ENCODE results near the gene NEK5. TPM values are rescaled to one million over a fixed set of nuclear protein-coding genes. Genes with fewer than 3 reads are reported as not detected.
"Not testable (repeated sequence)": the region's sequence is repeated elsewhere in the genome, so short reads cannot be mapped to it uniquely, and the experiment has no call there.

Gene NEK5
- total RNA-seq, 1 experiment from 2014 or later, result 0.39 TPM

- H3K4me3 Mint-ChIP-seq (ENCODE audit: unreplicated experiment), result no peak overlapping the region
- ChIA-PET CTCF (no interaction called here), POLR2A (no interaction called here)
- Histone ChIP-seq H3K27me3 (replicated peaks; ENCODE audit: control insufficient read depth, insufficient read depth, low read length) (no peaks in the 10 kb centered on the region), H3K9me3 (no peaks in the 10 kb centered on the region), H3K36me3 (ENCODE audit: control insufficient read depth, insufficient read depth, low read length) (no peaks in the 10 kb centered on the region), H3K4me1 (peaks cover 18% of the 10 kb centered on the region), H3K4me3 (ENCODE audit: low read depth, low read length) (no peak overlapping the region)
- intact Hi-C loops (cut with micrococcal nuclease; ENCODE audit: unreplicated experiment), result no loop called here
- H3K9me3 Mint-ChIP-seq (ENCODE audit: unreplicated experiment), result peaks cover 15% of the 10 kb centered on the region
- peaks cover 11% of the 10 kb centered on the region for H3K4me1 Mint-ChIP-seq (ENCODE audit: low read depth, unreplicated experiment)
- no peaks in the 10 kb centered on the region for H3K36me3 Mint-ChIP-seq (ENCODE audit: insufficient read depth, unreplicated experiment)
- H3K27me3 Mint-ChIP-seq (ENCODE audit: insufficient read depth, unreplicated experiment), result no peaks in the 10 kb centered on the region
- H3K27ac Mint-ChIP-seq (ENCODE audit: unreplicated experiment), result peak overlapping the region; percentile 76
- TF ChIP-seq, protein P1, sequence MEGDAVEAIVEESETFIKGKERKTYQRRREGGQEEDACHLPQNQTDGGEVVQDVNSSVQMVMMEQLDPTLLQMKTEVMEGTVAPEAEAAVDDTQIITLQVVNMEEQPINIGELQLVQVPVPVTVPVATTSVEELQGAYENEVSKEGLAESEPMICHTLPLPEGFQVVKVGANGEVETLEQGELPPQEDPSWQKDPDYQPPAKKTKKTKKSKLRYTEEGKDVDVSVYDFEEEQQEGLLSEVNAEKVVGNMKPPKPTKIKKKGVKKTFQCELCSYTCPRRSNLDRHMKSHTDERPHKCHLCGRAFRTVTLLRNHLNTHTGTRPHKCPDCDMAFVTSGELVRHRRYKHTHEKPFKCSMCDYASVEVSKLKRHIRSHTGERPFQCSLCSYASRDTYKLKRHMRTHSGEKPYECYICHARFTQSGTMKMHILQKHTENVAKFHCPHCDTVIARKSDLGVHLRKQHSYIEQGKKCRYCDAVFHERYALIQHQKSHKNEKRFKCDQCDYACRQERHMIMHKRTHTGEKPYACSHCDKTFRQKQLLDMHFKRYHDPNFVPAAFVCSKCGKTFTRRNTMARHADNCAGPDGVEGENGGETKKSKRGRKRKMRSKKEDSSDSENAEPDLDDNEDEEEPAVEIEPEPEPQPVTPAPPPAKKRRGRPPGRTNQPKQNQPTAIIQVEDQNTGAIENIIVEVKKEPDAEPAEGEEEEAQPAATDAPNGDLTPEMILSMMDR (IDR thresholded peaks at IDR 0.05; ENCODE audit: insufficient read depth in 1 of 2, low read depth in 1 of 2, low read length in 1 of 2, severe bottlenecking in 1 of 2, unreplicated experiment in 1 of 2), result no peak
- peak in 1 of 2 experiments; percentile 21 for DNase-seq
- BruUV-seq (replicated peaks), result no TSS peak
Observed at GRCh38 chr13:52104624-52105023, 24.2 kb downstream of the NEK5 start.

- no peak overlapping the region for H3K27ac Mint-ChIP-seq (ENCODE audit: unreplicated experiment)
- no peak overlapping the region for H3K4me3 Mint-ChIP-seq (ENCODE audit: unreplicated experiment)
- intact Hi-C loops (cut with micrococcal nuclease; ENCODE audit: unreplicated experiment), result no loop called here
- peaks cover 8% of the 10 kb centered on the region; the same call in 1 of the 2 replicates for H3K4me1 ChIP-seq
- TF ChIP-seq, protein P1 (IDR thresholded peaks at IDR 0.05; ENCODE audit: insufficient read depth in 1 of 2, low read depth in 1 of 2, low read length in 1 of 2, severe bottlenecking in 1 of 2, unreplicated experiment in 1 of 2), result no peak
- H3K27me3 ChIP-seq (replicated peaks; ENCODE audit: control insufficient read depth, insufficient read depth, low read length), result no peaks in the 10 kb centered on the region
- no peaks in the 10 kb centered on the region for H3K27me3 Mint-ChIP-seq (ENCODE audit: insufficient read depth, unreplicated experiment)
- H3K36me3 Mint-ChIP-seq (ENCODE audit: insufficient read depth, unreplicated experiment), result no peaks in the 10 kb centered on the region
- peaks cover 10% of the 10 kb centered on the region for H3K9me3 Mint-ChIP-seq (ENCODE audit: unreplicated experiment)
- peaks cover 7% of the 10 kb centered on the region for H3K4me1 Mint-ChIP-seq (ENCODE audit: low read depth, unreplicated experiment)
- POLR2A ChIA-PET, result no interaction called here
- H3K9me3 ChIP-seq, result no peaks in the 10 kb centered on the region
- no peak overlapping the region for H3K4me3 ChIP-seq (ENCODE audit: low read depth, low read length)
- no TSS peak for BruUV-seq (replicated peaks)
- CTCF ChIA-PET, result no interaction called here
- DNase-seq, result no peak
- no peaks in the 10 kb centered on the region for H3K36me3 ChIP-seq (ENCODE audit: control insufficient read depth, insufficient read depth, low read length)
Observed at GRCh38 chr13:52103386-52103785, 25.5 kb downstream of the NEK5 start.

- H3K4me3 ChIP-seq (ENCODE audit: low read depth, low read length); H3K9me3 Mint-ChIP-seq (ENCODE audit: unreplicated experiment); H3K27me3 Mint-ChIP-seq (ENCODE audit: insufficient read depth, unreplicated experiment); BruUV-seq (replicated peaks); CTCF ChIA-PET; H3K36me3 ChIP-seq (ENCODE audit: control insufficient read depth, insufficient read depth, low read length); H3K4me1 ChIP-seq; H3K27ac Mint-ChIP-seq (ENCODE audit: unreplicated experiment); POLR2A ChIA-PET; H3K36me3 Mint-ChIP-seq (ENCODE audit: insufficient read depth, unreplicated experiment); H3K4me3 Mint-ChIP-seq (ENCODE audit: unreplicated experiment); DNase-seq; H3K4me1 Mint-ChIP-seq (ENCODE audit: low read depth, unreplicated experiment); H3K27me3 ChIP-seq (replicated peaks; ENCODE audit: control insufficient read depth, insufficient read depth, low read length); H3K9me3 ChIP-seq; intact Hi-C loops (cut with micrococcal nuclease; ENCODE audit: unreplicated experiment): not testable (repeated sequence)
Observed at GRCh38 chr13:52102423-52102822, 26.4 kb downstream of the NEK5 start.

- CTCF ChIA-PET, result no interaction called here
- no peaks in the 10 kb centered on the region for H3K27me3 Mint-ChIP-seq (ENCODE audit: insufficient read depth, unreplicated experiment)
- Histone ChIP-seq H3K4me1 (no peaks in the 10 kb centered on the region), H3K27me3 (replicated peaks; ENCODE audit: control insufficient read depth, insufficient read depth, low read length) (no peaks in the 10 kb centered on the region), H3K9me3 (no peaks in the 10 kb centered on the region), H3K4me3 (ENCODE audit: low read depth, low read length) (no peak overlapping the region), H3K36me3 (ENCODE audit: control insufficient read depth, insufficient read depth, low read length) (no peaks in the 10 kb centered on the region)
- intact Hi-C loops (cut with micrococcal nuclease; ENCODE audit: unreplicated experiment), result no loop called here
- peaks cover 12% of the 10 kb centered on the region for H3K9me3 Mint-ChIP-seq (ENCODE audit: unreplicated experiment)
- H3K4me1 Mint-ChIP-seq (ENCODE audit: low read depth, unreplicated experiment), result no peaks in the 10 kb centered on the region
- no peak for DNase-seq
- POLR2A ChIA-PET, result no interaction called here
- no peak overlapping the region for H3K27ac Mint-ChIP-seq (ENCODE audit: unreplicated experiment)
- no TSS peak for BruUV-seq (replicated peaks)
- no peak overlapping the region for H3K4me3 Mint-ChIP-seq (ENCODE audit: unreplicated experiment)
- TF ChIP-seq, protein P1 (IDR thresholded peaks at IDR 0.05; ENCODE audit: insufficient read depth in 1 of 2, low read depth in 1 of 2, low read length in 1 of 2, severe bottlenecking in 1 of 2, unreplicated experiment in 1 of 2), result no peak
- no peaks in the 10 kb centered on the region for H3K36me3 Mint-ChIP-seq (ENCODE audit: insufficient read depth, unreplicated experiment)
Observed at GRCh38 chr13:52097197-52097596, 31.7 kb downstream of the NEK5 start.
